Body of pancreas (tissue), 4 donors: ENCODE data around the gene COL13A1. TPM values are rescaled to one million over a fixed set of nuclear protein-coding genes. Genes with fewer than 3 reads are reported as not detected.

Experiments used
- ATAC-seq: fragments of 150-250 bp; one replicate; pipeline ENCODE4 v1.9.1; 2016
- DNase-seq, 4 donors: peaks; one replicate each; pipeline ENCODE4 v3.0.0-alpha.2; 2019
- H3K27ac ChIP-seq, 4 donors: fragments of 200-600 bp; sonication (generic); 1 replicate in 3 of 4; 2 replicates in 1 of 4; pipeline versions ENCODE4 v1.5.1 to v1.6.1; 2016 to 2019; ENCODE audit warnings: mild to moderate bottlenecking in 1 of 4, mixed read lengths in 1 of 4, moderate library complexity in 1 of 4
- H3K27me3 ChIP-seq, 2 donors: fragments of 200-600 bp; sonication (generic); one replicate each; pipeline ENCODE4 v1.6.0; 2016; ENCODE audit warnings: mild to moderate bottlenecking in 1 of 2
- H3K36me3 ChIP-seq, 2 donors: fragments of 200-600 bp; sonication (generic); replicated peaks in 1 of 2; 2 replicates each; pipeline ENCODE4 v1.5.1; 2016; ENCODE audit warnings: low read depth in 2 of 2; ENCODE audit not compliant: insufficient read depth in 1 of 2
- H3K4me1 ChIP-seq: fragments of 200-600 bp; sonication (generic); one replicate; pipeline ENCODE4 v1.6.0; 2016
- H3K4me3 ChIP-seq, 2 donors: fragments of 200-600 bp; sonication (generic); 1 replicate in 1 of 2; 2 replicates in 1 of 2; pipeline ENCODE4 v1.5.1; 2016 to 2019
- H3K9me3 ChIP-seq, 3 donors: fragments of 200-600 bp; sonication (generic); 1 replicate in 2 of 3; 2 replicates in 1 of 3; pipeline ENCODE4 v1.5.1; 2016
- POLR2A ChIP-seq, 3 donors: fragments of 450-650 bp; IDR thresholded peaks; one replicate each; pipeline ENCODE4 v1.6.1; 2016; ENCODE audit warnings: antibody characterized with exemption in 3 of 3, mild to moderate bottlenecking in 2 of 3
- WGBS, 2 donors: methylation state at CpG; one replicate each; pipeline ENCODE4 v1.1.5; 2017; 5-methylcytosine and 5-hydroxymethylcytosine counted together
- intact Hi-C: fragments of 100-400 bp; cut with DNase I; formaldehyde crosslinking; loops from one replicate; pipeline ENCODE4 v1.15.1; 2023
- total RNA-seq, 2 donors: library from RNA; depleted of rRNA; stranded (reverse); fragments of >200 nt; gene quantifications; one replicate each; pipeline ENCODE4 v1.1.0, GENCODE V29; 2016
- TF ChIP-seq, protein P1 (sequence below), 7 experiments: fragments of 450-650 bp in 4 of 7; fragments of 200-600 bp in 3 of 7; sonication (generic) in 3 of 7; IDR thresholded peaks; one replicate each; pipeline ENCODE4 v1.5.1; 2016 to 2019; ENCODE audit warnings: antibody characterized with exemption in 7 of 7

Gene COL13A1
- total RNA-seq, 2 donors from 2014 or later = 2.3 TPM; not detected in 1

DNA sequence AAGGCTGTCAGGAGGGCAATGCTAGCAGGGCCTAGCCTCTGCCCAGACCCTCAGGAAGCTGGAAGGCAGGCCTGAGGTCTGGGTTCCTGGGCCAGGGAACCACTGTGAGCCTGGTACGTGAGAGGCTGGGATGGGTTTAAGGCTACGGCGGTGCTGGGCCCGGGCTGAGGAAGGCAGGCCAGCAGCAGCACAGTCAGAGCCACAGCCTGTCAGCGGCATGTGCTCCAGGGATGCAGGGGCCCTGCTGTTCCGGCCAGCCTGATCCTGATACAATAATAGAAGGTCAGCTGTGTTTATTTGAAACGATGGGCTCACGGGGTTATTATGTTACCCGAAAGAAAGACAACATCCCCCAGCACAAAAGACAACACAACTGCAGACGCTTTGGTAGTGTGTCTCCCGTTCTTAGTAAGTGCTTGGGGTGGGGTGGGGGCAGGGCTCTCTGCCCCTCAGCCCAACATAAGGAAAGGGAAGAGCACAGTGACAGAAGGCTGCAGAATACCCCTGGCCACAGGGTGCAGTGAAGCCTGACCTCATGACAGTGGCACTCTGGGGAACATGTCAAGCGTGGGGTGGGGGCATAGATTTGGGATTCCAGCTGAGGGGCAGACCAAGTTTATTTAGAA lies 95.0 kb downstream of the COL13A1 start:
- Histone ChIP-seq H3K4me1 (no peaks in the 10 kb centered on the region), H3K36me3 (no peaks in the 10 kb centered on the region), H3K27me3 (no peaks in the 10 kb centered on the region), H3K27ac (no peak overlapping the region), H3K4me3 (no peak overlapping the region), H3K9me3 (no peaks in the 10 kb centered on the region)
- TF ChIP-seq, protein P1, sequence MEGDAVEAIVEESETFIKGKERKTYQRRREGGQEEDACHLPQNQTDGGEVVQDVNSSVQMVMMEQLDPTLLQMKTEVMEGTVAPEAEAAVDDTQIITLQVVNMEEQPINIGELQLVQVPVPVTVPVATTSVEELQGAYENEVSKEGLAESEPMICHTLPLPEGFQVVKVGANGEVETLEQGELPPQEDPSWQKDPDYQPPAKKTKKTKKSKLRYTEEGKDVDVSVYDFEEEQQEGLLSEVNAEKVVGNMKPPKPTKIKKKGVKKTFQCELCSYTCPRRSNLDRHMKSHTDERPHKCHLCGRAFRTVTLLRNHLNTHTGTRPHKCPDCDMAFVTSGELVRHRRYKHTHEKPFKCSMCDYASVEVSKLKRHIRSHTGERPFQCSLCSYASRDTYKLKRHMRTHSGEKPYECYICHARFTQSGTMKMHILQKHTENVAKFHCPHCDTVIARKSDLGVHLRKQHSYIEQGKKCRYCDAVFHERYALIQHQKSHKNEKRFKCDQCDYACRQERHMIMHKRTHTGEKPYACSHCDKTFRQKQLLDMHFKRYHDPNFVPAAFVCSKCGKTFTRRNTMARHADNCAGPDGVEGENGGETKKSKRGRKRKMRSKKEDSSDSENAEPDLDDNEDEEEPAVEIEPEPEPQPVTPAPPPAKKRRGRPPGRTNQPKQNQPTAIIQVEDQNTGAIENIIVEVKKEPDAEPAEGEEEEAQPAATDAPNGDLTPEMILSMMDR (IDR thresholded peaks at IDR 0.05) = no peak
- no peak for TF ChIP-seq POLR2A (IDR thresholded peaks at IDR 0.05)
- intact Hi-C loops = no loop called here
- ATAC-seq (no peak), DNase-seq (no peak)
- 85 to 90% methylated on average over 9 to 12 of the region's 12 CpGs for WGBS, 2 donors

DNA sequence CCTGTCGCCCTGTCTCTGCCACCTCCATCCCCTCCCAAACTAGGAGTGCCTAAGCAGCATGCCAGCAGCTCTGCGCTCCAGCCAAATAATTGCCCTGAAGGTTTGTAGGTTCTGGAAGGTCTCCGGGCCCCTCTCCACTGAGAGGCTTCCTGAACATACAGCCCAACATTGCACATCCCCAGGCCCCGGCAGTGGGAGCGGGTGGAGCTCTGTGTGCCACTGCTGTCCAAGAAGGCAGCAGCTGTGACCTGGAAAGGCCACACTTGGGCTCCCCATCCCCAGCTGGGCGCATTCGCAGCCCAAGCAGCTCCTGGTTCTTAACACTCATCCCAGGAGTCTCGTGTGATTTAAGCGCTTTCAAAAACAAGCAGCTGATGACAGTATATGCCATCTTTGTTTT lies 95.7 kb downstream of the COL13A1 start:
- TF ChIP-seq POLR2A (IDR thresholded peaks at IDR 0.05) = no peak
- TF ChIP-seq, protein P1 (IDR thresholded peaks at IDR 0.05) = no peak
- DNase-seq = no peak
- H3K27me3 ChIP-seq = no peaks in the 10 kb centered on the region
- no peaks in the 10 kb centered on the region for H3K9me3 ChIP-seq
- H3K4me1 ChIP-seq = no peaks in the 10 kb centered on the region
- intact Hi-C loops = no loop called here
- no peaks in the 10 kb centered on the region for H3K36me3 ChIP-seq
- H3K4me3 ChIP-seq = no peak overlapping the region
- ATAC-seq = no peak
- 96 to 97% methylated on average over 7 to 9 of the region's 9 CpGs for WGBS, 2 donors
- H3K27ac ChIP-seq = no peak overlapping the region

DNA sequence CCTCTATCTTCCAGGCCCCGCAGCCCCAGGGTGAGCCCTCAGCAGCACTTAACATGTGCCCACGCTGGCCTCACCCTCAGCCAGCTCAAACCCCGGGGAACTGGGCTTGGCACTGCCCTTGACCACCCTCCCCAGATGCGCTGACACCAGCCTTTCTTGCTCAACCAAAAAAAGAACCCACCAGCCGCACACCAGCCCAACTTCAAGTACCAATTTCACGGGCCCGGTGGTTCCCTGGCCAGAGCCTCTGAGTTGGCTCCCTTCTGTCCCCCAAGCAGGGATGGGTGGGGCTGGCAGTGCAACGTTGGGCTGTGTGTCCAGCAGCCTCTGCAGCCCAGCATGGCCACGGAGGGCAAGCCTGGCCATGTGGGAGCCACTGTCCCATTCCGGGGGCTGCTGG lies 96.3 kb downstream of the COL13A1 start:
- intact Hi-C loops = no loop called here
- H3K27me3 ChIP-seq = no peaks in the 10 kb centered on the region
- H3K4me1 ChIP-seq = no peaks in the 10 kb centered on the region
- no peak for TF ChIP-seq POLR2A (IDR thresholded peaks at IDR 0.05)
- TF ChIP-seq, protein P1 (IDR thresholded peaks at IDR 0.05) = no peak
- H3K4me3 ChIP-seq = no peak overlapping the region
- no peaks in the 10 kb centered on the region for H3K36me3 ChIP-seq
- no peaks in the 10 kb centered on the region for H3K9me3 ChIP-seq
- ATAC-seq (no peak), DNase-seq (no peak)
- 82 to 93% methylated on average over 8 to 10 of the region's 10 CpGs for WGBS, 2 donors
- no peak overlapping the region for H3K27ac ChIP-seq

DNA sequence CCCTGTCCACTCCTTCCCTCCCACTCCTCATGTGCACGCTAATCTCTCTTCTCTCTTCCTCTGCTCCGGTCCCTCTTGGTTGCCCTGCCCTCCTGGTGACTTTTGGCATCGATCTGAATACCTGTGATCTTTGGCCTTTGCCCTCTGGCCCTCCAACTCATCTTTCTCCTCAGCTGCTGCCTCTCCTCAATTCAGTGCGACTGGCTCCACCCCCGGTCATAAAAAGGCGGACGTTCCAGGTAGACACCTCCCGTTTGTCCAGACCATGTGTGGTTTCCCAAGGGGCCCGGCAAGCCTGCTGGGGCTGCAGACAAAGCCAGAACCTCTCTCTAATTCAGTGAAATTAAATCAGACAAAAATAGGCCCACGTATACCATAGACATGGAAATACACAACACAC lies 96.8 kb downstream of the COL13A1 start:
- TF ChIP-seq, protein P1 (IDR thresholded peaks at IDR 0.05) = no peak
- no peak for TF ChIP-seq POLR2A (IDR thresholded peaks at IDR 0.05)
- no peaks in the 10 kb centered on the region for H3K9me3 ChIP-seq
- no peaks in the 10 kb centered on the region for H3K36me3 ChIP-seq
- ATAC-seq (no peak), DNase-seq (no peak)
- intact Hi-C loops = no loop called here
- H3K4me3 ChIP-seq = no peak overlapping the region
- no peaks in the 10 kb centered on the region for H3K27me3 ChIP-seq
- 71 to 73% methylated on average over 10 of the region's 10 CpGs for WGBS, 2 donors
- no peak overlapping the region for H3K27ac ChIP-seq
- H3K4me1 ChIP-seq = no peaks in the 10 kb centered on the region

DNA sequence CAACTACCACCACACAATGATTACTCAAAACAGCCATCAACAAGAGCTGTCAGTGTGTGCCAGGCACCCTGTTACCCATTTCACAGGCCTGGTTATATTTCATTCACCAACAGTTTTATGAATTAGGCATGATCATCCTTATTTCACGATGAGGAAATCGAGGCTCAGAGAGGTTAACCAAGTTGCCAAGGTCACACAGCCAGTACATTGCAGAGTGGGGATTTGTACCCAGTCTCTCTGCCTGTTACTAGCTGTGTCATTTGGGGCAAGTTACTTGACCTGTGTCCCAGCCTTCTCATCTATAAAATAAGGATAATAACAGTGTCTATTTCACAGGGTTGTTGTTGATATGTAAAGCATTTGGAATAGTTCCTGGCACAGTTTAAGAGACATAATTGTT lies 97.2 kb downstream of the COL13A1 start:
- Histone ChIP-seq H3K4me1 (no peaks in the 10 kb centered on the region), H3K27ac (no peak overlapping the region), H3K4me3 (no peak overlapping the region), H3K36me3 (no peaks in the 10 kb centered on the region), H3K27me3 (no peaks in the 10 kb centered on the region), H3K9me3 (no peaks in the 10 kb centered on the region)
- intact Hi-C loops = no loop called here
- 69 to 87% methylated on average over 2 of the region's 2 CpGs for WGBS, 2 donors
- TF ChIP-seq, protein P1 (IDR thresholded peaks at IDR 0.05) = no peak
- TF ChIP-seq POLR2A (IDR thresholded peaks at IDR 0.05) = no peak
- DNase-seq (no peak), ATAC-seq (no peak)
